ENCODE results near the gene PLCH1. TPM values are rescaled to one million over a fixed set of nuclear protein-coding genes. Genes with fewer than 3 reads are reported as not detected.

Gene PLCH1
- total and polyA plus RNA-seq, 2 donors (not counting 1 experiment from before 2014, with no cell fraction given), result 0.27 TPM; not detected in 1

DNA sequence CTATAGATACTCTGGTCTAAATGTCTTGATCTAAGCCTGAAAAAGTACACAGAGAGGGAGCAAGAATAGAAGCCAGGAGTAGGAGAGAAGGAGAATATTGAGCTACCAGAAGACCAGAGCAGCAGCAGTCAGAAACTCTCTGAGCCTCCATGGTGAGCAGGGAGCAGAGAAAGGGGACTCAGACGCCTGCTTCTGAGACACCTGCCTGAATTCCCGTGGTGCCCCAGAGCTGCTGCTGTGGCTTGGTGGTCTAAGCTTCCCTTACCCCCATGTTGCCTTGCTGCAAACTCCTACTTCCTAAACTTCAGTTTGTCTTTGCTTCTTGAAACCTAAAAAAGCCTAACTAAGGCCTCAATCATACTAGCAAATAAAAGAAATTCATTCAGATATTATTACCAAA, 356.5 kb downstream of the PLCH1 start:
- no peak overlapping the region for H3K9ac ChIP-seq (ENCODE audit: low read length)
- no peak overlapping the region for H3K27ac ChIP-seq (ENCODE audit: low read length in 2 of 2)
- WGBS (ENCODE audit: insufficient coverage), result 32% methylated on average over 2 of the region's 2 CpGs
- ATAC-seq (ENCODE audit: low read depth) (no peak), DNase-seq (no peak)
- H4K20me1 ChIP-seq (ENCODE audit: control insufficient read depth, insufficient read depth, low read length, poor library complexity, severe bottlenecking), result no peaks in the 10 kb centered on the region
- no peaks in the 10 kb centered on the region for H3K36me3 ChIP-seq (replicated peaks in 1 of 2; ENCODE audit: control extremely low read depth in 1 of 2, control insufficient read depth in 1 of 2, extremely low read depth in 1 of 2, insufficient read depth in 2 of 2, low read length in 1 of 2)
- CTCF ChIA-PET, result no interaction called here
- no peaks in the 10 kb centered on the region for H3K9me3 ChIP-seq (ENCODE audit: control extremely low read depth in 1 of 3, control insufficient read depth in 2 of 3, insufficient read depth in 1 of 3, low read length in 2 of 3)
- H3K79me2 ChIP-seq (ENCODE audit: control insufficient read depth, insufficient read depth, low read length), result no peaks in the 10 kb centered on the region
- intact Hi-C loops (cut with micrococcal nuclease), result no loop called here
- no peaks in the 10 kb centered on the region for H3K27me3 ChIP-seq (replicated peaks in 1 of 4; ENCODE audit: control extremely low read depth in 1 of 4, control insufficient read depth in 3 of 4, insufficient read depth in 4 of 4, low read length in 3 of 4)
- Mint-ChIP-seq H3K9me3 (ENCODE audit: insufficient read depth) (no peaks in the 10 kb centered on the region), H3K27me3 (peaks cover 4% of the 10 kb centered on the region), H3K4me3 (no peak overlapping the region), H3K4me1 (no peaks in the 10 kb centered on the region), H3K27ac (no peak overlapping the region)
- H2AFZ ChIP-seq (ENCODE audit: insufficient read depth, low read depth, low read length, poor library complexity, severe bottlenecking), result no peak overlapping the region
- TF ChIP-seq, protein P1, sequence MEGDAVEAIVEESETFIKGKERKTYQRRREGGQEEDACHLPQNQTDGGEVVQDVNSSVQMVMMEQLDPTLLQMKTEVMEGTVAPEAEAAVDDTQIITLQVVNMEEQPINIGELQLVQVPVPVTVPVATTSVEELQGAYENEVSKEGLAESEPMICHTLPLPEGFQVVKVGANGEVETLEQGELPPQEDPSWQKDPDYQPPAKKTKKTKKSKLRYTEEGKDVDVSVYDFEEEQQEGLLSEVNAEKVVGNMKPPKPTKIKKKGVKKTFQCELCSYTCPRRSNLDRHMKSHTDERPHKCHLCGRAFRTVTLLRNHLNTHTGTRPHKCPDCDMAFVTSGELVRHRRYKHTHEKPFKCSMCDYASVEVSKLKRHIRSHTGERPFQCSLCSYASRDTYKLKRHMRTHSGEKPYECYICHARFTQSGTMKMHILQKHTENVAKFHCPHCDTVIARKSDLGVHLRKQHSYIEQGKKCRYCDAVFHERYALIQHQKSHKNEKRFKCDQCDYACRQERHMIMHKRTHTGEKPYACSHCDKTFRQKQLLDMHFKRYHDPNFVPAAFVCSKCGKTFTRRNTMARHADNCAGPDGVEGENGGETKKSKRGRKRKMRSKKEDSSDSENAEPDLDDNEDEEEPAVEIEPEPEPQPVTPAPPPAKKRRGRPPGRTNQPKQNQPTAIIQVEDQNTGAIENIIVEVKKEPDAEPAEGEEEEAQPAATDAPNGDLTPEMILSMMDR (IDR thresholded peaks at IDR 0.05), result no peak
- TF ChIP-seq EZH2 (IDR thresholded peaks at IDR 0.05; ENCODE audit: borderline replicate concordance, insufficient read depth, low read depth, low read length, poor library complexity, severe bottlenecking), result no peak
- no peak overlapping the region for H3K4me2 ChIP-seq (replicated peaks; ENCODE audit: low read depth, low read length, poor library complexity, severe bottlenecking)
- no peak overlapping the region for H3K4me3 ChIP-seq (ENCODE audit: control extremely low read depth in 1 of 5, extremely low read depth in 1 of 5, insufficient read depth in 1 of 5, low read depth in 2 of 5, low read length in 4 of 5)
- POLR2A ChIA-PET, result no interaction called here
- no peaks in the 10 kb centered on the region for H3K4me1 ChIP-seq (ENCODE audit: control insufficient read depth in 2 of 2, insufficient read depth in 2 of 2, low read length in 2 of 2)

DNA sequence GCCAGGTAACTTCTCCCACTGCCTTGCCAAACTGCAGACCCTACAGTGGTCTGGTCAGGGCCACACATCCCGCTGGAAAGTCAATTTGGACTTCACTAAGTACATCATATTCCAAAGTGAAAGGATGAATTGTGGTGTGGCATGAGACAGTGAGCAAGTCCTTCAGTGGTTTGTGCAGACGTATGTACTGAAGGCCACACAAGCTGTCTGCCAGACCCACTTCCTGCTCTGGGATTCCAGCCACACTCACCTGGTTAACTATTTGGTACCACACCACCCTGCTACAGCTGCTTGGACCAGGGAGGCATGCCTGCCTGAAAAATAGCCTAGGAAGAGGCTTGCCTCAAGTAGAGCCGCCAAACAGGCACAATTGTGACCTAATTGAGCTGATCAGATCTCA, 357.3 kb downstream of the PLCH1 start:
- H3K4me1 Mint-ChIP-seq, result no peaks in the 10 kb centered on the region
- ChIA-PET POLR2A (no interaction called here), CTCF (no interaction called here)
- no peak overlapping the region for H2AFZ ChIP-seq (ENCODE audit: insufficient read depth, low read depth, low read length, poor library complexity, severe bottlenecking)
- ATAC-seq (ENCODE audit: low read depth) (no peak), DNase-seq (no peak)
- no peaks in the 10 kb centered on the region for H3K9me3 ChIP-seq (ENCODE audit: control extremely low read depth in 1 of 3, control insufficient read depth in 2 of 3, insufficient read depth in 1 of 3, low read length in 2 of 3)
- H3K4me1 ChIP-seq (ENCODE audit: control insufficient read depth in 2 of 2, insufficient read depth in 2 of 2, low read length in 2 of 2), result no peaks in the 10 kb centered on the region
- H3K4me3 Mint-ChIP-seq, result no peak overlapping the region
- intact Hi-C loops (cut with micrococcal nuclease), result no loop called here
- WGBS (ENCODE audit: insufficient coverage), result 38% methylated on average over 1 of the region's 3 CpGs
- H3K27ac ChIP-seq (ENCODE audit: low read length in 2 of 2), result no peak overlapping the region
- no peak overlapping the region for H3K4me3 ChIP-seq (ENCODE audit: control extremely low read depth in 1 of 5, extremely low read depth in 1 of 5, insufficient read depth in 1 of 5, low read depth in 2 of 5, low read length in 4 of 5)
- no peak overlapping the region for H3K27ac Mint-ChIP-seq
- no peaks in the 10 kb centered on the region for H3K36me3 ChIP-seq (replicated peaks in 1 of 2; ENCODE audit: control extremely low read depth in 1 of 2, control insufficient read depth in 1 of 2, extremely low read depth in 1 of 2, insufficient read depth in 2 of 2, low read length in 1 of 2)
- H3K9me3 Mint-ChIP-seq (ENCODE audit: insufficient read depth), result no peaks in the 10 kb centered on the region
- H3K4me2 ChIP-seq (replicated peaks; ENCODE audit: low read depth, low read length, poor library complexity, severe bottlenecking), result no peak overlapping the region
- H3K27me3 ChIP-seq (replicated peaks in 1 of 4; ENCODE audit: control extremely low read depth in 1 of 4, control insufficient read depth in 3 of 4, insufficient read depth in 4 of 4, low read length in 3 of 4), result no peaks in the 10 kb centered on the region
- H4K20me1 ChIP-seq (ENCODE audit: control insufficient read depth, insufficient read depth, low read length, poor library complexity, severe bottlenecking), result no peaks in the 10 kb centered on the region
- no peak for TF ChIP-seq EZH2 (IDR thresholded peaks at IDR 0.05; ENCODE audit: borderline replicate concordance, insufficient read depth, low read depth, low read length, poor library complexity, severe bottlenecking)
- TF ChIP-seq, protein P1 (IDR thresholded peaks at IDR 0.05), result no peak
- H3K79me2 ChIP-seq (ENCODE audit: control insufficient read depth, insufficient read depth, low read length), result no peaks in the 10 kb centered on the region
- H3K9ac ChIP-seq (ENCODE audit: low read length), result no peak overlapping the region
- peaks cover 4% of the 10 kb centered on the region for H3K27me3 Mint-ChIP-seq

Data from B cell (primary cell).